ENCODE results near the gene FASTK. TPM values are rescaled to one million over a fixed set of nuclear protein-coding genes. Genes with fewer than 3 reads are reported as not detected.

Gene FASTK
- total RNA-seq, 1 donor from 2014 or later = 22.4 TPM

DNA sequence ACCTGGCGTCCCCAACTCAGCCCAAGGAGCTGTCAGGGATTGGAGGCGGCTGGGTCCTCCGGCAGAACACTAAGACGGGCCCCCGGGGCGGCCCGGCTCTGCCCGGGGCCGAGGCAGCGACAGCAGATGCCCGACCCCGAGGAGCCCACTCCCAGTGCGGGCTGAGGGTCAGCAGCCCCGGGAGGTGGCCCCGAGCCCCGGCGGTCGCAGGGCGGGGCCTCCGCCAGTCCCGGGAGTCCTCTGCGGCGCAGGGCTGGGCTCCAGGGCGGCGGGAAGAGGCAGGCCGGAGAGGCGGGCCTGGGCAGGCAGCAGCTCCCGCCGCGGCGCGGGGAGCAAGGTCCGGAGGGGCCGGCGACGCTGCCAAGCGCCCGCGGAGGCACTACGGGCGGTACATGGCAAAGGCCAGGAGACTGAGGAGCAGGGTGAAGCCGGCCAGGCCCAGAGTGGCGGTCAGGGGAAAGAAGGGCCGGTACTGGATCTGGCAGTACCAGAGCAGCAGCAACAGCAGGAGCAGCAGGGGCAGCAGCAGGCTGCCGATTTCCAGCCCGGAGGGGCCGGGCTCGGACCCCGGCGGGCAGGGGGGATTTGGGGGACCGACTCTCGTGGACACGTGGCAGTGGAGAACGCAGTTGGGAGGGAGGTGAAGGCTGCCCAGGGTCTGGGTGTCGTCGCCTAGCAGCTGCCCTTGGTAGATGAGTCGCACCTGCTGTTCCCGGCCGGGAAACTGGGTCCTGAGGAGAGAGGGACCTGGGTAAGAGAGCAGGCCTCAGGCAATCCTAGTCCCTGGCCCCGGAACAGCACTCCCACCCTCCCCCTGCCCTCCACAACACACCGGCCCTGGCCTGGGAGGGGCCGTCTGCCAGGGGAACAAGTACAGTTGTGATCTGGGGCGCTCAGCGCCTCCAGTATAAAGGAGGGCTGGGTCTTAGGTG, 827 bp upstream of the FASTK start:
- Histone ChIP-seq H2AFZ (replicated peaks) (no peak overlapping the region), H3K4me3 (peak overlapping the region; percentile 96), H3K27ac (no peak overlapping the region), H3K36me3 (no peaks in the 10 kb centered on the region), H3K4me2 (peak overlapping the region; percentile 93), H3F3A (ENCODE audit: low read depth) (peaks cover 64% of the 10 kb centered on the region), H3K9ac (no peak overlapping the region), H3K4me1 (peaks cover 38% of the 10 kb centered on the region), H3K27me3 (peaks cover 10% of the 10 kb centered on the region), H3K9me3 (ENCODE audit: low read depth) (no peaks in the 10 kb centered on the region), H3K79me2 (ENCODE audit: low read depth) (peaks cover 26% of the 10 kb centered on the region), H4K20me1 (ENCODE audit: low read depth) (peaks cover 28% of the 10 kb centered on the region)
- H3K9me3 Mint-ChIP-seq = no peaks in the 10 kb centered on the region
- peak; percentile 58 for DNase-seq (ENCODE audit: low spot score)
- peaks cover 4% of the 10 kb centered on the region for H3K36me3 Mint-ChIP-seq
- TF ChIP-seq EZH2 (IDR thresholded peaks at IDR 0.05) (no peak), EZH2phosphoT487 (IDR thresholded peaks at IDR 0.05) (no peak)
- TF ChIP-seq, protein P1, sequence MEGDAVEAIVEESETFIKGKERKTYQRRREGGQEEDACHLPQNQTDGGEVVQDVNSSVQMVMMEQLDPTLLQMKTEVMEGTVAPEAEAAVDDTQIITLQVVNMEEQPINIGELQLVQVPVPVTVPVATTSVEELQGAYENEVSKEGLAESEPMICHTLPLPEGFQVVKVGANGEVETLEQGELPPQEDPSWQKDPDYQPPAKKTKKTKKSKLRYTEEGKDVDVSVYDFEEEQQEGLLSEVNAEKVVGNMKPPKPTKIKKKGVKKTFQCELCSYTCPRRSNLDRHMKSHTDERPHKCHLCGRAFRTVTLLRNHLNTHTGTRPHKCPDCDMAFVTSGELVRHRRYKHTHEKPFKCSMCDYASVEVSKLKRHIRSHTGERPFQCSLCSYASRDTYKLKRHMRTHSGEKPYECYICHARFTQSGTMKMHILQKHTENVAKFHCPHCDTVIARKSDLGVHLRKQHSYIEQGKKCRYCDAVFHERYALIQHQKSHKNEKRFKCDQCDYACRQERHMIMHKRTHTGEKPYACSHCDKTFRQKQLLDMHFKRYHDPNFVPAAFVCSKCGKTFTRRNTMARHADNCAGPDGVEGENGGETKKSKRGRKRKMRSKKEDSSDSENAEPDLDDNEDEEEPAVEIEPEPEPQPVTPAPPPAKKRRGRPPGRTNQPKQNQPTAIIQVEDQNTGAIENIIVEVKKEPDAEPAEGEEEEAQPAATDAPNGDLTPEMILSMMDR (IDR thresholded peaks at IDR 0.05) = no peak
- H3K27ac Mint-ChIP-seq = no peak overlapping the region
- H3K4me3 Mint-ChIP-seq = peak overlapping the region; percentile 92
- H3K27me3 Mint-ChIP-seq (ENCODE audit: insufficient read depth, low read depth) = peaks cover 18% of the 10 kb centered on the region
- peaks cover 37% of the 10 kb centered on the region for H3K4me1 Mint-ChIP-seq

DNA sequence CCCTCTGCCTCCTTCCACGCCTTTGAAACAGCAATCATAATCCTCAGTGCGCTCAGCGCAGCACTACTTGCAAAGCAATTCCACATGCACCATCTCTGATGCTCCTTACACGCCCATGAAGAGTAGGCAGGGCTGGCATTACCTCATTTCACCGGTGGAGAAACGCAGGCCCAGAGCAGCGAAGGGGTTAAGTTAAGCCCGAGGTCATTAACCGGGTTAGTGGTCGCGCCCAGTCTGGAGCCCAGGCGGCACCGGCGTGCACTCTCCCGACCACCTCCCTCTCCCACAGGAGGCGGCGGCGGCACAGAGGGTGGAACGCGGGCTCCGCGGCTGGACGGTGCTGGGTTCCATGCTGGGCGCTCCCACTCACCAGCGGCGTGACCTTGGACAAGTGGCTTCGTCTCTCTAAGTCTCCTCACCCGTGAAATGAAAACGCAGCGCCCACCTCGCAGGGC, 515 bp downstream of the FASTK start:
- H3K27ac ChIP-seq = peak overlapping the region; percentile 38
- H3K4me3 Mint-ChIP-seq = peak overlapping the region; percentile 92
- H3K9me3 Mint-ChIP-seq = no peaks in the 10 kb centered on the region
- no peaks in the 10 kb centered on the region for H3K36me3 ChIP-seq
- peak overlapping the region; percentile 93 for H3K4me2 ChIP-seq
- H3K4me1 ChIP-seq = peaks cover 33% of the 10 kb centered on the region
- TF ChIP-seq EZH2 (IDR thresholded peaks at IDR 0.05) (no peak), EZH2phosphoT487 (IDR thresholded peaks at IDR 0.05) (no peak)
- TF ChIP-seq, protein P1 (IDR thresholded peaks at IDR 0.05) = no peak
- H3K27me3 Mint-ChIP-seq (ENCODE audit: insufficient read depth, low read depth) = peaks cover 18% of the 10 kb centered on the region
- peaks cover 28% of the 10 kb centered on the region for H4K20me1 ChIP-seq (ENCODE audit: low read depth)
- peaks cover 30% of the 10 kb centered on the region for H3K4me1 Mint-ChIP-seq
- peaks cover 54% of the 10 kb centered on the region for H3F3A ChIP-seq (ENCODE audit: low read depth)
- H3K27ac Mint-ChIP-seq = peak overlapping the region; percentile 79
- no peaks in the 10 kb centered on the region for H3K9me3 ChIP-seq (ENCODE audit: low read depth)
- H2AFZ ChIP-seq (replicated peaks) = no peak overlapping the region
- H3K79me2 ChIP-seq (ENCODE audit: low read depth) = peaks cover 26% of the 10 kb centered on the region
- peak; percentile 61 for DNase-seq (ENCODE audit: low spot score)
- peak overlapping the region; percentile 85 for H3K9ac ChIP-seq
- peaks cover 8% of the 10 kb centered on the region for H3K36me3 Mint-ChIP-seq
- peak overlapping the region; percentile 96 for H3K4me3 ChIP-seq
- peaks cover 10% of the 10 kb centered on the region for H3K27me3 ChIP-seq

DNA sequence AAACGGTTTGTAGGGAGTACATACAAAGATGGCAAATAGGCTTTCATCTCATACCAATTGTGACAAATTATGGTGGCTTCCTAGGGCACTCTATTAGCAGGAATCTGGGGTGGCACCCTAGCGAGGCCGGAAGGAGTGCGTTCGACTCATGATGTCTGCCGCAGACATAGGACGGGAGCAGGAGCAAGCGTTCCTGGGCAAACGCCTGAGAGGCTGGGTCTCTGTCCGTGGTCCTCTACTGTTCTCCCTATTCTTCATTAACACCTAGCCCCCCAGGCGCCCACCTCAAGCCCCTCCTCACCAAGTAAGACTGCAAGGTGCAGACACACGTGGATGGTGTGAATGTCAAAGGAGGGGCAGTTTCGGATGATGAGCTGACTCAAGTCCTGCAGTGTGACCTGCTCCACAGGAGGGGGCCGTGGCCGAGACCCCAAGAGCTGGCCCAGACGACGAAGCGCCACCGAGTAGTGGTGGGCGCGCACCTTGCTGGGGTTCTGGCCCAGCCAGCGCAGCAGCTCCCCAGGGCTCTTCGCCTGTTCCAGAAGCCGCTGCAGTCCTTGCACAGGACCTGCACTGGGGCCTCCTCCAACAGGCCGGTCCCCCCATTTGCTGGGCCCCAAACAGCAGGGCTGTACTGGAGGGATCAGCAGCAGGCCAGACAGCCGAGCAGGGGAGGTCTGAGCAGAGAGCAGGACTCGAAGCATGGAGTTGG, 1.3 kb downstream of the FASTK start:
- H3K27ac Mint-ChIP-seq = no peak overlapping the region

More for the DNA sequence above, 1.3 kb downstream of the FASTK start:
- H3K9me3 Mint-ChIP-seq = no peaks in the 10 kb centered on the region
- Histone ChIP-seq H3K36me3 (no peaks in the 10 kb centered on the region), H3K9ac (peak overlapping the region; percentile 85), H3K27me3 (peaks cover 9% of the 10 kb centered on the region), H3F3A (ENCODE audit: low read depth) (peaks cover 48% of the 10 kb centered on the region), H3K4me2 (peak overlapping the region; percentile 93), H4K20me1 (ENCODE audit: low read depth) (peaks cover 28% of the 10 kb centered on the region), H3K4me3 (peak overlapping the region; percentile 96), H2AFZ (replicated peaks) (no peak overlapping the region), H3K4me1 (peaks cover 30% of the 10 kb centered on the region), H3K9me3 (ENCODE audit: low read depth) (no peaks in the 10 kb centered on the region), H3K27ac (no peak overlapping the region), H3K79me2 (ENCODE audit: low read depth) (peaks cover 26% of the 10 kb centered on the region)
- no peak for DNase-seq (ENCODE audit: low spot score)
- peak overlapping the region; percentile 92 for H3K4me3 Mint-ChIP-seq
- H3K4me1 Mint-ChIP-seq = peaks cover 26% of the 10 kb centered on the region
- H3K36me3 Mint-ChIP-seq = peaks cover 8% of the 10 kb centered on the region
- TF ChIP-seq EZH2phosphoT487 (IDR thresholded peaks at IDR 0.05) (no peak), EZH2 (IDR thresholded peaks at IDR 0.05) (no peak)
- TF ChIP-seq, protein P1 (IDR thresholded peaks at IDR 0.05) = no peak
- H3K27me3 Mint-ChIP-seq (ENCODE audit: insufficient read depth, low read depth) = peaks cover 16% of the 10 kb centered on the region
